Prostate gland (tissue), 2 donors: Measurements from ENCODE around the gene ANKRD16.

Source experiments
- CTCF ChIP-seq, 4 experiments: fragments of 200-600 bp in 2 of 4; fragments of 450-650 bp in 2 of 4; sonication (generic) in 2 of 4; IDR thresholded peaks; 1 replicate in 3 of 4; 2 replicates in 1 of 4; pipeline ENCODE4 v1.5.1; 2016 to 2019; ENCODE audit warnings: antibody characterized with exemption in 4 of 4, mild to moderate bottlenecking in 2 of 4, moderate library complexity in 2 of 4
- POLR2AphosphoS5 ChIP-seq: sonication (generic); formaldehyde crosslinking; IDR thresholded peaks from one replicate; pipeline ENCODE4 v1.6.1; 2017; ENCODE audit warnings: antibody characterized with exemption

- TF ChIP-seq CTCF (IDR thresholded peaks at IDR 0.05) (no peak), POLR2AphosphoS5 (no peak)
Measured at GRCh38 chr10:5831446-5831782, 58.3 kb downstream of the ANKRD16 start.
